SHP77 (cell line): Measurements from ENCODE around the gene NID1.

Experiments
- DNase-seq, 2 experiments: peaks; one replicate each; lab custom pipeline; 2025; lab: John Stamatoyannopoulos, UW

NID1 gene, protein sequence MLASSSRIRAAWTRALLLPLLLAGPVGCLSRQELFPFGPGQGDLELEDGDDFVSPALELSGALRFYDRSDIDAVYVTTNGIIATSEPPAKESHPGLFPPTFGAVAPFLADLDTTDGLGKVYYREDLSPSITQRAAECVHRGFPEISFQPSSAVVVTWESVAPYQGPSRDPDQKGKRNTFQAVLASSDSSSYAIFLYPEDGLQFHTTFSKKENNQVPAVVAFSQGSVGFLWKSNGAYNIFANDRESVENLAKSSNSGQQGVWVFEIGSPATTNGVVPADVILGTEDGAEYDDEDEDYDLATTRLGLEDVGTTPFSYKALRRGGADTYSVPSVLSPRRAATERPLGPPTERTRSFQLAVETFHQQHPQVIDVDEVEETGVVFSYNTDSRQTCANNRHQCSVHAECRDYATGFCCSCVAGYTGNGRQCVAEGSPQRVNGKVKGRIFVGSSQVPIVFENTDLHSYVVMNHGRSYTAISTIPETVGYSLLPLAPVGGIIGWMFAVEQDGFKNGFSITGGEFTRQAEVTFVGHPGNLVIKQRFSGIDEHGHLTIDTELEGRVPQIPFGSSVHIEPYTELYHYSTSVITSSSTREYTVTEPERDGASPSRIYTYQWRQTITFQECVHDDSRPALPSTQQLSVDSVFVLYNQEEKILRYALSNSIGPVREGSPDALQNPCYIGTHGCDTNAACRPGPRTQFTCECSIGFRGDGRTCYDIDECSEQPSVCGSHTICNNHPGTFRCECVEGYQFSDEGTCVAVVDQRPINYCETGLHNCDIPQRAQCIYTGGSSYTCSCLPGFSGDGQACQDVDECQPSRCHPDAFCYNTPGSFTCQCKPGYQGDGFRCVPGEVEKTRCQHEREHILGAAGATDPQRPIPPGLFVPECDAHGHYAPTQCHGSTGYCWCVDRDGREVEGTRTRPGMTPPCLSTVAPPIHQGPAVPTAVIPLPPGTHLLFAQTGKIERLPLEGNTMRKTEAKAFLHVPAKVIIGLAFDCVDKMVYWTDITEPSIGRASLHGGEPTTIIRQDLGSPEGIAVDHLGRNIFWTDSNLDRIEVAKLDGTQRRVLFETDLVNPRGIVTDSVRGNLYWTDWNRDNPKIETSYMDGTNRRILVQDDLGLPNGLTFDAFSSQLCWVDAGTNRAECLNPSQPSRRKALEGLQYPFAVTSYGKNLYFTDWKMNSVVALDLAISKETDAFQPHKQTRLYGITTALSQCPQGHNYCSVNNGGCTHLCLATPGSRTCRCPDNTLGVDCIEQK

GRCh38 chr1:236064674-236065508, at the start of gene NID1:
Gene NID1 (minus strand): TSS chr1:236065090. CDS start chr1:236065079, 11 bp downstream.
- DNase-seq: no peak

DNA sequence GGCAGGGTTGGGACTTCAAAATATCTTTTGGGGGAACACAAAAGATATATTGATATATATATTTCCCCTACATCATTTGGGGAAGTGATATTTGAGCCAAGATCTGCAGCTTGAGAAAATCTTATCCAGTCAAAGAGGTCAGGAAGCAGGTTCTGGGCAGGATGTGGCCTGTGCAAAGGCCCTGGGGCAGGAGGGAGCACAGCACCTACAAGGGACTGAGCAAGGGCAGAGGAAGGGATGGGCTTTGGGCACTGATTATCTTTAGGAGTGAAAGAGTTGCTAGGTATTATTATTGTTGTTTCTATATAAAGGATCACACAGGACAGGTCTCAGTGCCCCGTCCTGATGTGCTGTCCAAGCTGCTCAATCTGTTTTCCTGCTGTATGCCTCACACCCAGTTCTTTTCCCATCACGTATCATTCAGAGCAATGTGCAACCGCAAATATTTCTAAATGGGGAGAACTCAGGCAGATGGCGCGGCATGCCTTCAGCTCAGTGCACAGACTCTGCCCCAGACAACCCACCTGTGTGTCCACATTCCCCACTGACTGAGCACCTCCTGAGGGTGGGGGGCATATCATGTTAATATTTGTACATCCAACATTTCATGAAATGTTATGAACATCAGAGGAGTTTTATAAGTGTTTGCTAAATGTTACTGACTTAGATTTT, 49.3 kb upstream of the NID1 start:
- DNase-seq: no peak

DNA sequence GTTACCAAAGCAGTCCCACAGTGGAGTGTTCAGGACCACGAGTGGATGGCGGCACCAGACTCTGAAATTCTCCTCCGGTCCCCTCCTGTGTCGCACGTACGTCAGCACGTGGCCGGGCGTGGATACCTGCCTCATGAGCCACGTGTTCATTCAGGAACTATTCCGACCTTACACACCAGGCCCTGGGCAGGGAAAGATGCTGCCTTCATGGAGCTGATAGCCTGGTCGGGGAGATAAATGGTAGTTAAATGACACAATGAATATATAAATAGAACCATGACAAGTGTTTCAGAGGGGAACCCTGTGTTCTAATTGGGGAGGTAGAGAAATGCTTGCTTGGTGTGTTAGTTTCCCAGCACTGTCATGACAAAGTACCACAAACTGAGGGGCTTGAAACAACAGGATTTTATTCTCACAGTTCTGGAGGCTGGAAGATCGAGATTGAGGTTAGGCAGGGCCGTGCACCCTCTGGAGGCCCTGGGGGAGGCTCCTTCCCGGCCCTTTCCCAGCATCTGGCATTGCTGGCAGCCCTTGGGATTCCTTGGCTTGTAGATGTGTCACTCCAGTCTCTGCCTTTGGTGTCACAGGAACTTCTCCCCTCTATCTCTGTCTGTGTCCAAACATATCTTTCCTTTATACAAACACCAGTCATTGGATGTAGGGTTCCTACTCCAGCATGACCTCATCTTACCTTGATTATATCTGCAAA, 48.6 kb upstream of the NID1 start:
- DNase-seq: no peak

- DNase-seq: no peak
Observed at GRCh38 chr1:236112332-236112627, 47.4 kb upstream of the NID1 start.

DNA sequence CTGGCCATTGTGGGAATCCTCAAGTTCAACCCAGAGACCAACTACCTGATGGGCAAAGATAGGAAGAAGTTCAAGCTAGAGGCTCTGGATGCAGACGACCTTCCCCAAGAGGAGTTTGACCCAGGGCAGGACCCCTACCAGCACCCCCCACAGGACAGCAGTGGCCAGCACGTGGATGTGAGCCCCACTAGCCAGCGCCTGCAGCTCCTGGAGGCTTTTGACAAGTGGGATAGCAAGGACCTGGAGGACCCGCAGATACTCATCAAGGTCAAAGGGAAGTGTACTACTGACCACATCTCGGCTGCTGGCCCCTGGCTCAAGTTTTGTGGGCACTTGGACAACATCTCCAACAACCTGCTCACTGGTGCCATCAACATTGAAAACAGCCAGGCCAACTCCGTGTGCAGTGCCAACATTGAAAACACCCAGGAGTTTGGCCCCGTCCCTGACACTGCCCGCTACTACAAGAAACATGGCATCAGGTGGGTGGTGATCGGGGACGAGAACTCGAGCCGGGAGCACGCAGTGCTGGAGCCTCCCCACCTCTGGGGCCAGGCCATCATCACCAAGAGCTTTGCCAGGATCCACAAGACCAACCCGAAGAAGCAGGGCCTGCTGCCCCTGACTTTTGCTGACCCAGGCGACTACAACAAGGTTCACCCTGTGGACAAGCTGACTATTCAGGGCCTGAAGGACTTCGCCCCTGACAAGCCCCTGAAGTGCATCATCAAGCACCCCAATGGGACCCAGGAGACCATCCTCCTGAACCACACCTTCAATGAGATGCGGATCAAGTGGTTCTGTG, 46.8 kb upstream of the NID1 start:
- no peak for DNase-seq

DNA sequence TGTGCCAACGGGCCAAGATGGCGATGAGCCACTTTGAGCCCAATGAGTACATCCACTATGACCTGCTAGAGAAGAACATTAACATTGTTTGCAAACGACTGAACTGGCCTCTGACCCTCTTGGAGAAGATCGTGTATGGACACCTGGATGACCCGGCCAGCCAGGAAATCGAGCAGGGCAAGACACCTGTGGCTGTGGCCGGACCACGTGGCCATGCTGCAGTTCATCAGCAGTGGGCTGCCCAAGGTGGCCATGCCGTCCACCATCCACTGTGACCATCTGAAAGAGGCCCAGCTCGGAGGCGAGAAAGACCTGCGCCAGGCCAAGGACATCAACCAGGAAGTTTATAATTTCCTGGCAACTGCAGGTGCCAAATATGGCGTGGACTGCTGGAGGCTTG, 45.2 kb upstream of the NID1 start:
- no peak for DNase-seq

DNA sequence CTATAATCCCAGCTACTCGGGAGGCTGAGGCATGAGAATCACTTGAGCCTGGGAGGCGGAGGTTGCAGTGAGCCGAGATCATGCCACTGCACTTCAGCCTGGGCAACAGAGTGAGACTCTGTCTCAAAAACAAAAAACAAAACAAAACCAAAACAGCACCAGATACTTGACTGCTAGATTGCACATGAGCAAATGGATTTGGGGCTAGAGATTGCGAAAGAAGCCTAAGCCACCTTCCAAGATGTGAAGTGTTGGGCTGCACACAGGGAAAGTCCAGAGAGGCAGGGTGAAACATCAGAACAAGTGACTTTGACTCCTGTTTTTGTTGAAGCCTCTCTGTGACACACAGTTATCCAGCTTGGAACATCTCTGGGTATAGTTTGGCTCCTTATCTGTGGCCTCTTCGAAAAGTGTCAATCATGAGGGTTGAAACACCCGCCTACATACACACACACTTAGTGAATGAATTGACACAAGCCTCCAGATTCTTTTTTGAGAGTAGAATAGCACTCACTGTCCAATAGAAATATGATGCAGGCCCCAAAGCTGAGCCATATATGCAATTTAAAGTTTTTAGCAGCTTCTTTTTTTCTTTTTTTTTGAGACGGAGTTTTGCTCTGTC, 43.2 kb upstream of the NID1 start:
- DNase-seq: no peak

- DNase-seq: no peak
Observed at GRCh38 chr1:236107121-236107907, 42.4 kb upstream of the NID1 start.

DNA sequence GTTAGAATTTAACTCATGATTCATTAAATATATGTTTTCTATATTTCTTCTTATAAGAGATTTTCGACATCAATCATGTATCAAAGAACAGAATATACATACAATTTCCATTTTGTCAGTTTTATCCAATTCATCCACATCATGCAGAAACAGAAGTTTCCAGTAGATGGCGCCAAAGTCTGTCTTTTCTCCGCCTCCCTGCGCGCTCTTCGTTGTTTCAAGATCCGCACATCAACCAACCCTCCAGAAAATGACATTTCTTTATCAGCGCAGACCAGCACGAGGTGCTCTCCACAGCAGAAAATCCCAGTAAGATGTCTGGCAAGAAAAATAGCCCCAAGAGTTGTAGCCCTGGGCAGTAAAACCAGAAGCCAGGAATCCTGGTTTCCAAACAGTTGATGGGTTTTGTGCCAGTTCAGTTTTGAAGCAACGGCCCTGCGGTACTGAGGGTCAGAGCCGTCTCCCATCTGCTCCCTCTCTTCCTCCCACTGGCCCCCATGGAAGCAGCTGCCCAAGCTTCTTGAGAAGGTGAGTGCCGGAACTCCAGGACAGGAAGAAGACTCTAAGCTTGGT, 38.8 kb upstream of the NID1 start:
- DNase-seq: peak; percentile 48 to 56

GRCh38 chr1:236103059-236103458, 38.2 kb upstream of the NID1 start:
- DNase-seq: peak; percentile 7 to 27

DNA sequence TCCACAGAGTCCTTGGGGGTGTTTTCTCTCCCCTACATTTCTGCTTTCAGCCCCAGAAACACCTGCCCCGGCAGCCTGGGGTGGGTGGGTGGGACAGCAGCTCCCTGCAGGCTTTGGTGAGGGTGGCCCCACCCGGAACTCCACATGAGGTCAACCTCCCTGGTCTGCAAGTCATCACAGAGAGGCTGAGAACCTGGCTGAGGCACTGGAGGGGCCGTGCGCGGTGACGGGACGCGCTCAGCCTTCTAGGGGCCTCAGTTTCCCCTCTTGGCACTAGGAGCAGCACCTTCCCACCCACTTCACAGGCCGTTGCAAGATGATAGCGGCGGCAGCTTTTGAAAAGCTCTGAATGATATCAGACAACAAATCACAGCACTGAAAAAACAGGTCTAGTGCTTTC, 37.7 kb upstream of the NID1 start:
- DNase-seq: no peak

DNA sequence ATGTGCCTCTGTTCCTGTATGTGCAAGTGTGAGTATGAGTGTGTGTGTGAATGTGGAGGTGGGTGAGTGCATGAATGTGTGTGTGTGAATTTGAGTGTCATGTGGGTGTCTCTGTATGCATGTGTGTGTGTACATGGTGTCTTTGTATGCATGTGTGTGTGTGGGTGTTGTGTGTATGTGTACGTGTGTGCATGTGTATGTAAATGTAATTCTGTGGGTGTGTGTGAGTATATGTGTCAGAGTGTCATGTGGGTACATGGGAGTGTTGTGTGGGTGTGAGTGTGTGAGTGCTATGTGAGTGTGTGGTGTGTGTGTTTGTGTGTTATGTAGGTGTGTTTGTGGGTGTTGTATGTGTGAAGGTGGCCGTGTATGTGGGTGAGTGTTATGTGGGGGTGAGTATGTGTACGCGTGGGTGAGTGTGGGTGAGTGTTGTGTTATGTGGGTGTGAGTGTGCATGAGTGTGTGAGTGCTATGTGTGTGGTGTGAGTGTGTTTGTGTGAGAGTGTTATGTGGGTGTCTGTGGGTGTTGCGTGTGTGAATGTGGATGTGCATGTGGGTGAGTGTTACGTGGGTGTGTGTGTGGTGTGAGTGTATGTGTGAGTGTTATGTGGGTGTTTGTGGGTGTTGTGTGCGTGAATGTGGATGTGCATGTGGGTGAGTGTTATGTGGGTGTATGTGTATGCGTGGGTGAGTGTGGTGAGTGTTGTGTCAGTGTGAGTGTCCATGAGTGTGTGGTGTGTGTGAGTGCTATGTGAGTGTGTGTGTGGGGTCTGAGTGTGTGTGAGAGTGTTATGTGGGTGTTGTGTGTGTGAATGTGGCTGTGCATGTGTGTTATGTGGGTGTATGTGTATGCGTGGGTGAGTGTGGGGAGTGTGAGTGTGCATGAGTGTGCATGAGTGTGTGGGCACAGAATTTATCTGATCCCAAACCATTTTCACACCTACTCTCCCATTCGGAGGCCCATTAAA, 36.6 kb upstream of the NID1 start:
- no peak for DNase-seq

- DNase-seq: no peak
Observed at GRCh38 chr1:236100799-236101198, 35.9 kb upstream of the NID1 start.

DNA sequence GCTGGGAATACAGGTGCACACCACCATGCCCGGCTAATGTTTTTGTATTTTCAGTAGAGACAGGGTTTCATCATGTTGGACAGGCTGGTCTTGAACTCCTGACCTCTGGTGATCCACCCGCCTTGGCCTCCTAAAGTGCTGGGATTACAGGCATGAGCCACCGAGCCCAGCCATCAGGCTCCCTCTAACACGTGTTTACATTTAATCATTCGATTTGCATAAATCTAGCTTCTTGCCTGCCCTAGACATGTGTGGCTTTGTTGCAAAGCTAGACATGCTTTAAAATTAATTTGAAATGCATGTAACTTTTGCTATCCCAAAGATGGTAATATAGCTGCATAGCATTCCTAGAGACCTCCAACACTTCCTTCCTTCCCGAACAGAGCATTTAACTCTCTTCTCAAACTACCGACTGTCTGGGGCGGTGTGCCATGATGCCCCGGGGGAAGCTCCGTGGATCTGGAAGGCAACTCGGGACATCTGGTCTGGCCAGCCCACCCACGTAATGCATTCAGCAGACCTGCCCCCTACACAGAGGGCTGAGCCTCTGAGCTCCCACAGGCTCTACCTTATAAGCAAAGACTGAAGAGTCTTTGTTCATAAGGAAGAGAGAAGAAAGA, 34.6 kb upstream of the NID1 start:
- no peak for DNase-seq

DNA sequence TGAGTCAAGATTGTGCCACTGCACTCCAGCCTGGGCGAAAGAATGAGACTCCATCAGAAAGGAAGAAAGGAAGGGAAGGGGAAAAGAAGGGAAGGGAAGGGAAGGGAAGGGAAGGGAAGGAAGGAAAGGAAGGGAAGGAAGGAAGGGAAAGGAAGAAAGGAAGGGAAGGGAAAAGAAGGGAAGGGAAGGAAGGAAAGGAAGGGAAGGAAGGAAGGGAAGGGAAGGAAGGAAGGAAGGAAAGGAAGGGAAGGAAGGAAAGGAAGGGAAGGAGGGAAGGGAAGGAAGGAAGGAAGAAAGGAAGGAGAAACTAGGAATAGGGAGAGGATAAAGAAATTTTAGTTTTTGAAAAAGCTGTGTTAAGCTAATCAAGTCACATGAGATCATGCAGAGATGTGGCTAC, 33.4 kb upstream of the NID1 start:
- DNase-seq: no peak
